Esophagus mucosa (tissue), 1 donor: Measurements from ENCODE around the gene EEPD1. TPM values are rescaled to one million over a fixed set of nuclear protein-coding genes. Genes with fewer than 3 reads are reported as not detected.
"Not testable (repeated sequence)": the region's sequence is repeated elsewhere in the genome, so short reads cannot be mapped to it uniquely, and the experiment has no call there.

Experiments used
- ATAC-seq: fragments of 200-7000 bp; cut with Tn5 transposase; one replicate; pipeline ENCODE4 v1.9.1; 2020
- total RNA-seq: library from RNA; stranded (reverse); gene quantifications from one replicate; pipeline ENCODE4 v1.2.4, GENCODE V29; 2023
- donor health status: DM: yes; HTN: yes; CAD: no.

Gene EEPD1
- total RNA-seq, 1 donor from 2014 or later = 2.9 TPM

DNA sequence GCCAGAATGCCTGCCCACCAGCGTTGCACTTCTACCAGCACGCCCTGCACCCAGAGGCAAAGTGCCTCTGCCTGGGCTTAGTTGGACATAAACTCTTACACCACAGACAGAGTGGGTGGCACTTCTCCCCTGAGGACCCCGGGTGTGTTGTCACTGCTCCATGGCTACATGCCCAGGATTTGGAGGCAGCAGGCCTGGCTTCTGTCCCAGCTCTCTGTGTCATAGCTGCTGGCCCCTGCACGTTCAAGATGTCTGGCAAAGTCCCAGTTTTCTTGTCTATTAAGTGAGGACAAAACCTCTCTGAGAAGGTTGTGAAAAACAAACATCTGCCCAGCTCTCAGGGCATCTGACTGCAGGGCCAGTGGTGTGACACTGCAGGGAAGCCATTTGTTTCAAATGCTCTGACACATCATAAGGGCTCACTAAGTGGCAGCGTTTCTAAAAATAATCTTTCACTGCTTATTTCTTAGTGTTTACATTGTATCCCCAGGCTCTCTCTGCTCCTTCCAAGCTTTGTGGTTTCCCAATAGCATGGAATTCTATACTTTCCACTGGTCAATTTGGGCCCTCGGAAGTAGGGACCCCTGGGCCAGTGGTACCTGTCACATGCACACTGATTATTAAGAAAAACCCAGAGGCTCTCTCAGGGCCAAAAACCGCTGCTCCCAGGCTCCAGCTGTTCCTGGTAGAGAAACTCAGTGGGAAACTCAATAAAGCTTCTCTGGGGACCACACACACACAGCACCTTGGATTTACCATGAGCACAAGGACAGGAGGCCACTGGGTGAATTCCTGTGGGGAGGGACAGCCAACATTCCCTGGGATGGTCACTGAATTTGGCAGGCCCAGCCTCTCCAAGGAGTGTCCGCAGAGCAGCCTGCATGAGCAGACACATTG, 150.4 kb downstream of the EEPD1 start:
- ATAC-seq = peak; percentile 73

DNA sequence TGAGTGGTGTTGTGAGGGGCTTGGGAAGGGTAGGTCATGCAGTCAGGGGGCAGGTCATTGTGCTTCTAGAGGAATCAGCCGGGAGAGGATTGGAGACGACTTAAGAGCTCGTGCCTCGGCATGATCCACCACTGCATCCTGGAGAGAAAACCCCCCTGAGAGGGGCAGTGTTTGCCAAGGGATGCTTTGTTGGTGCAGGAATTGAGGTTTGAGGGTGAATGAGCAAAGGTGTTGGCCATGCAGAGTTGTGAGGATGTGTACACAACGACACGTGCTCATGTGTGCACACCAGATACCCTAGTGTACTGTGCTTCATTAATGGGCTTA, 151.0 kb downstream of the EEPD1 start:
- no peak for ATAC-seq

DNA sequence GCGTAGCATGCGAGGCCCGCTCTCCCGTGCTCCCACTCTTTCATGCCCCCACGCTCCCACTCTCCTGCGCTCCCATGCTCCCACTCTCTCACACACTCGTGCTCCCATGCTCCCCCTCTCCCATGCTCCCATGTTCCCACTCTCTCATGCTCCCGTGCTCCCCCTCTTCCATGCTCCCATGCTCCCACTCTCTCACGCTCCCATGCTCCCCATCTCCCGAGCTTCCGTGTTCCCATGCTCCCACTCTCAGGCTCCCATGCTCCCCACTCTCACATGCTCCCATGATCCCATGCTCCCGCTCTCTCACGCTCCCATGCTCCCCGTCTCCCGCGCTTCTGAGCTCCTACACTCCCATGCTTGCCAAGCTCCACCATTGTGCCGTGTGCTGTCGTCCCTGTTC, 152.2 kb downstream of the EEPD1 start:
- no peak for ATAC-seq

DNA sequence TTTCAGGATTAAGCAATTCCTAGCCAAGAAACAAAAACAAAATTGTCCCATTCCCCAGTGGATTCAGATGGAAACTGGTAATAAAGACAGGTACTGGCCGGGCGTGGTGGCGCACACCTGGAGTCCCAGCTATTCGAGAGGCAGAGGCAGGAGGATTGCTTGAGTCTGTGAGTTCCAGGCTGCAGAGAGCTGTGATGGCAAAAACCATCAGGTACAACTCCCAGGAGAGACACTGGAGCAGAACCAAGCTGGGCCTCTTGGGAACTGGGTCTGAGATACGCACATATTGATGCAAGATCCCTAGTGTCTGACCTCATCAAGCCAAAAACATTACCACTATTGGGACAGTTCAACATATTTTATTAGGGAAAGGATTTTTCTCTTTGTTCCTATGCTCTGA, 152.6 kb downstream of the EEPD1 start:
- ATAC-seq = no peak

DNA sequence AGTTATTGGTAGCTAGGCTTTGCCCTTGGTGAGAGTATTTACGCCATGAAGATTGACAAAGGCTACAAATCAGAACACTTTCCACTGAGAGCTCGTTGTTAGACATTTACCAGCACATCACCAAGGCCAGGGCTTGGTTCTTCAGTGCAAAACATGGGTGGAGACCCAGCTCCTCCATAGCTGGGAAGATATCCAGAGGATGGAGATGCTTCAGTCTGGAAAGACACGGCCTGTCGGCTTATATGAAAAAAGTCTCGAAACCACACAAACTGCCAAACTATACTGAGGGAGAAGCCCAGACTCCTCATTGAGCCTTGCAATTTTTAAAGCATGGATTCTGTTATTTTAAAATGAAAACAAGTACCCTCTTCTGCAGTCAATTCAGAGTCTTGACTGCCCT, 153.2 kb downstream of the EEPD1 start:
- no peak for ATAC-seq

DNA sequence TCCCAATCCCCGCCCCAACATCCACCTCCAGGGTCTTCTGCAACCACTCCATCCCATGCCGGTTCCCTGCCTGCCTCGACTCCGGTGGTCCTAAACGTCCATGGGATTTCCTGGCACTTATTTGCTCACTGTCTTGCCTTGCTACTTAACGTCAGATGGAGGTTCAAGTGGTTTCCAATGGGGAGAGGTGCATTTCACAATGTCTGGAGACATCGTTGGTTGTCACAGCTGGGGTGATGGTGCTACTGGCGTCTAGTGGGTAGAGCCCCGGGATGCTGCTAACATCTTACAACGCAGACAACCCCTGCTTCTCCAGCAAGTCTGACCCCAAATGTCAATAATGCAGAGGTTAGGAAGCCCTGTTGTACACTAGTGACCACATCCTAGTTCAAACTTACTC, 153.7 kb downstream of the EEPD1 start:
- no peak for ATAC-seq

DNA sequence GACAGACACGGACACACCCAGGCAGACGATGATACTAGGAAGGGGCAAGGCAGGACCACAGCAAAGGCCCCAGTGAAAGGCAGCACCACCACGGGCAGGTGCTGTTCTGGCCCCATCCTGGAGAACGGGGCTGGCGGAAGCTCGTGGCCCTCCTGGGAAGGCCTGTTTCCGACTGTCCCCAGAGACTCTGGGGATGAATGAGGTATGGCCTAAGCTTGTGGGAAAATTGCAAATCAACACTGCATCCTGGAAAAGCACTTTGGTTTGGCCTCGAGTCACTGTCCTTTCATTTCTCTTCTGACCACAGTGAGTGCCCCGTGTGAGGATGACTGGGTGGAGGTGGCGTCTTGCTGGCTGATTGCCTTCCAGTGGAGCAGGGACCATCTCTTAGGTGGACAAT, 155.0 kb downstream of the EEPD1 start:
- no peak for ATAC-seq

DNA sequence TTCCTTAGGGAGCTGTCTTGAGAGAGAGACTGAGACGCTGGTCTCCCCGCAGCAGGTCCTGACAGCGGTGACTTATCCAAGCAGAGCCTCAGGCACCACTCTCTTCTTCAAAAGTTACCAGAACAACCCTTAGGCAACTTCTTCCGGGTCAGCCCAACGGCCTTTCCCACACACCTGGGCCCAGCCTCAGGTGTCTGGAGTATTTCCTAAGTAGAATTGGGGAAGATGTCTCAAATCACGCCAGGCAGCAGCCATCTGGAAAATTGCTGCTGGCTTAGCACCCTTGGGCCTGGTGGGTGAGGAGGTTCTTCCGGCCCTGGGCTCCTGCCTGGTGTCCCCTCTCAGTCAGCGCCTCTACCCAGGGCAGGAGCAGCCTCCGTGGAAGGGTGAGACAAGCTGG, 156.2 kb downstream of the EEPD1 start:
- no peak for ATAC-seq

DNA sequence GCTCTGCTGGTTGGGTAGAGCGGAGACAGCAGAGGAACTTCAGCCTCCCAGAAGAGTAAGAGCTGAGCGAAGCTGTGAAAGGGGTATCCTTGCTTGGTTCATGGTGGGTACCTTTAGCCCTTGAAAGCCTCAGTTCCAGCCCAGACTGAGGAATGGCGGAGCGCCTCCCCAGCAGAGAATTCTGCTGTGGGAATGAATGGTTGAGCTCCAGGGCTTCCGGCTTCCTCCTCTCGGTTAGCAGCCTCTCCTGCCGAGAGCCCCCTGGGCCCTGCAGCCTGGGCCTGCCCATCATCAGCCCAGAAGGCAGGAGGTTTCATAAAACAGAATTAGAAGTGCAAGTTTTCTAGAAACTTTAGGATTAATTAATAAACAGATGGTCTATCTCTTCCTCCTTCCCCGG, 156.7 kb downstream of the EEPD1 start:
- ATAC-seq = no peak

DNA sequence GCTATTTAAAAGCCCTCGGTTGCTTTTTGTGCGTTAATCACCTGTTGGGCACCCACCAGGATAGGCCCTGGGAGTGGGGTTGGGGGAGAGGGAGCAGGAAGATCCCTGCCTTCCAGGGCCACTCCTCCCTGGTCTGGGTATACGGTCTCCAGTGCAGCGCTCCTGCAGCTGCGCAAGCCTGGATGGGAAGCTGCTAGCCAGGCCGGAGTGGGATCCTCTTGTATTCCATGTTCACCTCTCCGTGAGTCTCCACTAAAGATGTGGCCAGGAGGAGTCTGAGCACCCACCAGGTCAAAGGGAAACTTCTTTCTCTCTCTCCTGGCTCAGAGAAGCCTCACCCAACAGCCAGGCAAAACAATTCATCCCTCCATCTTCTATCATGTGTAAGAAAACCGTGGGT, 157.8 kb downstream of the EEPD1 start:
- no peak for ATAC-seq

DNA sequence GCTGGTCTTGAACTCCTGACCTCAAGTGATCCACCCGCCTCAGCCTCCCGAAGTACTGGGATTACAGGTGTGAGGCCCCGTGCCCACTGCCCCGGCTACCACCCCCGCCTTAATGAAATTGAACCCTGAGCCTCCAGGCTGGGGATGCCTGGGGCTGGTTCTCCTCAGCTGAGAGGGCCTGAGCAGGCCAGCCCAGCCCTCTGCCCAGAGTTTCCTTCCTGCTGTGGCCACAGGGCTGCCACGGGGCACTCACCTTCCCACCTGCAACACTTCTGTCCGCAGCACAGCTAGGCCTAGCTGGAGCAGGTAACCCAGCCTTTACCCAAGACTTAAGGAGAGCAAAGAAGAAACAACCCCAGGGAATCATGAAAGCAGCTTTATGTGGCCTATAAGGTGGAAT, 158.5 kb downstream of the EEPD1 start:
- ATAC-seq = no peak

DNA sequence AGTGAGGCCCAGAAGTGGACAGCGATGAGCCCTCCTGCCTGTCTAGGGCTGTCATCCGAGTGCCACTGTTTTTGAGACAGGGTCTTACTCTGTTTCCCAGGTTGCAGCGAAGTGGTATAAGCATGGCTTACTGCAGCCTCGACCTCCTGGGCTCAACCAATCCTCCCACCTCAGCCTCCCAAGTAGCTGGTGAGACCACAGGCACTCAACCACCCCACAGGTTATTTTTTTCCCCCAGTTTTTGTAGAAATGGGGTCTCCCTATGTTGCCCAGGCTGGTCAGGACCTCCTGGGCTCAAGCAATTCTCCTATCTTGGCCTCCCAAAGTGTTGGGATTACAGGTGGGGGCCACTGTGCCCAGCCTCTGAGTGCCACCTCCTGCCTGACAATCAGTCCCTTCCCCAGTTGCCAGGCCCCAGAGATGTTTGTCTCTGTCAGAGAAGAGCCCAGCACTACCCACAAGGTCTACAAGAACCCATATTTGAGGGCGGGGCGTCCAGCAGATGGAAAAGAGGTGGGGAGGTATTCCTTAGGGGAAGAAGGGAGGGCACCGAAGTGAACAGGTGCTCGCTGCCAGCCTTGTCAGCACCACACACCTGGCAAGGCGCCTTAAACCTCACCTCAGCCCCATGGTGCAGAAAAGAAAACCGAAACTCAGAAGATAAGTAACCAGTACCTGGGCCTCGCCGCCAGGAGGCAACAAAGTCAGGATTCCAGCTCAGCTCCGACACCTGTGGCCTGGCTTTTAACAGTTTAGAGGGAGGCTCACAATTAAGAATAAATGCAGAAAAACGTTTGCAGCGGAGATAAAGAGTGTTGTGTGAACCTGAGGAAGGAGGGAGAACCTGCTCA, 159.2 kb downstream of the EEPD1 start:
- ATAC-seq = peak; percentile 83

DNA sequence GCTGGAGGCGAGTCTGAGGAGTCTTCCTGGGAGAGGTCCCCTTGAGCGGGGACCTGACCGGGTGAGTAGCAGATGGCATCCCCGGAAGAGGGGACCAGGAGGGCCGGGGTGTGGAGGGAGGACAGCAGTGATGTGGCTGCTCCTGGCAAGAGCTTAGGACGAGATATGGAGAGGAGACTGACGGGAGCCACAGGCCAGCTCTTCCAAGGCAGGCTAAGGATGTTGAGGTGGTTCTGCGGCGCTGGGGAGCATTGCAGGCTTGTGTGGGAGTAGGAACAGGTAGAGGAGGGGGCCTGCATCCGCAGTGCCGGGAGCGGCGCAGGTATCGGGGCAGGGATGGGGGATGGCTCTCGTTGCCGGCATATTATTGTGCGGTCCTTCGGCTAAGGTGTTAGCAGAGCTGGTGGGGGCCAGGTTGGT, 159.9 kb downstream of the EEPD1 start:
- peak; percentile 5 for ATAC-seq

DNA sequence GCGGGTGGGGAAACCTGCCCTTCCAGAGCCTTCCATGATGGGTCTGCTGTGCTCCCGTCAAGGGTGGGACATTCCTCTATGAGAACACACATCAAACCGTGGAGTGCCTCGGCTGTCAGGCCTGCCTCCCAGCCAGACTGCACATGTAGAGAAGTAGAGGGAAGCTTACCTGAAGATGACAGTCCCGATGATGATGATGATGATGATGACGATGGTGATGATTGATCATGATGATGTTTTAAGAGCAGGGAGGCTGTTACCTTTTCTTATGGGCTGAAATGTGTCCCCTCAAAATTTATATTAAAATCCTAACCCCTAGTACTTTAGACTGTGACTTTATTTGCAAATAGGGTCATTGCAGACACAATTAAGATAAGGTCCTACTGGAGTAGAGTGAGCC, 160.6 kb downstream of the EEPD1 start:
- no peak for ATAC-seq

DNA sequence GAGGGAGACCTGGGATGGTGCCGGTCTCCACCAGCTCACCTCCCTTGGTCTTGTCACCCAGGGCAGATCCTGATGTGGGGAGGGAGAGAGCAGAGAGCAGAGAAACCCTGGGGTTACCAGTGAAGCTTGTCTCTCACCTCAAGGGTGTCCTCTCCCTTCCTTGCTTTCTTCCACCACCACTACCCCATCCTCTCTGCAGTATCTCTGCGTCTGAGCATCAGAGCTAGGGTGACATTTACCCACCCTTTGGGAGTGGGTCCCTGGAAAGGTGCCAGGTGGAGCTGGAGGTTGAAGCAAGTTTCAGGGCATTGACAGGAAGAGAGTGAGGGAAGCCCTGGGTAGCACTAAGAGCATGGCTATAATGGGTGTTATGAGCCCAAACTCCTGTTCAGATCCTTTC, 161.4 kb downstream of the EEPD1 start:
- no peak for ATAC-seq

DNA sequence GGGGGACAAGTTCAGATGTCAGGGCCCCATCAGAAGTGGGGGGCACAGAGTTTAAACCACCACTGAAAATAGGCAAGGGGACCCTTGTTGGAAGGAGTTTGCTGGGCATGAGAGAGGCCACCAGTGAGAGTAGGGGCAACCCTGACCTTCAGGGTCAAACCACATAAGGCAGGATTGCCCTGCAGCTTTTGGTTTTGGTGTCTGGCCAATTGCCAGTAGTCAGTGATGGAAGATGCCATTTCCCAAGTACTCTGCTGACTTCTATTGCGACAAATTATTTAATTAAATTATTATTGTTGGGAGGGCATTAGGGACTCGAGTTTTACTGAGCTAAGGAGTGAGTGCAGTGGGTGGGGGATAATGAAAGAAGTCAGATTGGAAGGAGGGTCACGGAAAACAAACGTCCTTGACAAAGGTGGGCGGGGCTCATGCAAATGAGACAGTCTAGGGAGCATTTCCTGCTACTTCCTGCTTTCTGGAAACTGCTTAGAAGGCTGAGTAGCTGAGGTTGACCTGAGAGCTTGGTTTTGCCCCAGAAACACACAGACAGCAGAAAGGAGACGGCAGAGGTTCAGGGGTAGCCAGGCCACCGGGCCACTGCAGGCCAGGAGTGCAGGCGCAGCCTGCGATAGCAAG, 162.4 kb downstream of the EEPD1 start:
- no peak for ATAC-seq

DNA sequence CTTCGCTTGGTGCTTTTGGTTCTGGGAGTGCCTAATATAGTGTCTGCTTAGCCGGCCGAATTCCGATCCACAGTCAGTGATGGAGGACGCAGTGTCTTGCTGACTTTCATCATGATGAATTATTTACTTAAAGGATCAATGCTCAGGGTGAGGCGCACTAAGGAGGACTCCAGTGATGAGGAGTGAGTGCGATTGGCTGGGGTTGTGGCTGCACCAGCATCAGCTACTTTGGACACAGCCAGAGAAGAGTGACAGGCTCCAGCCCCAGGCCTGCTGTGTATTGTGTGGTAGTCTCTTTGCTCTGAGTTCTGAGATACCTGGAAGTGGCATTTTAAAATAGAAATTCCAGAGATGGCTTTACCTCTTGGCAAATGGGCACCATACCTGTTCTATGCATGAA, 163.3 kb downstream of the EEPD1 start:
- no peak for ATAC-seq

DNA sequence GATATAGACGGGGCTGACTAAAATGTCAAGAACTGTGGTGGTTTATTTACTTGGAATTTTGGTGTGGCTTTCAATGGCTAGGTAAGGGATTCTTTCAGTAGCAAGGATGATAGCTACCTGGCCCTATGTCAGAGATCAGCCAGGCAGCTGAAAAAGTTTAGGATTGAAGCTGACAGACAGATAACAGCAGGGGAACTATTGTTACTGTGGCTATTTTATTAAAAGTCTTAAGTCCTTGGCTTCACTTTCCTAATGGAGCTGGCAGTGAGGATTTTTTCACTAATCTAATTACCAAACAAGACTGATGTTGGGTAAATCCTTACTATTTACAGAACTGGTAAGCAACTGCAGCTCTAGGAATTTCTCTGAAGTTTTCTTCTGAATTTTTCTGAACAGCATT, 164.2 kb downstream of the EEPD1 start:
- no peak for ATAC-seq

DNA sequence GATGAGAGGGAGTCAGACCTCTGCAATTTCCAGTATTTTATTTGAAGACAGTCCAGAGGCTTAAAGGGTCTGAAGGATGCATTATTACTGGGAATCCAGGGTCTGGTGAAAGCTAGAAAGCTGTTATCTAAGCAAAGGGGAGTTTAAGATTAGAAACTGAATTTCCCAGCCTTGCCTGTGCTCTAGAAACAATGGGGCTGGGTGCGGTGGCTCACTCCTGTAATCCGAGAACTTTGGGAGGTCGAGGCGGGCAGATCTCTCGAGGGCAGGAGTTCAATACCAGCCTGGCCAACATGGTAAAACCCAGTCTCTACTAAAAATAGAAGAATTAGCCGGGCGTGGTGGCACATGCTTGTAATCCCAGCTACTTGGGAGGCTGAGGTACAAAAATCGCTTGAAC, 165.1 kb downstream of the EEPD1 start:
- no peak for ATAC-seq

DNA sequence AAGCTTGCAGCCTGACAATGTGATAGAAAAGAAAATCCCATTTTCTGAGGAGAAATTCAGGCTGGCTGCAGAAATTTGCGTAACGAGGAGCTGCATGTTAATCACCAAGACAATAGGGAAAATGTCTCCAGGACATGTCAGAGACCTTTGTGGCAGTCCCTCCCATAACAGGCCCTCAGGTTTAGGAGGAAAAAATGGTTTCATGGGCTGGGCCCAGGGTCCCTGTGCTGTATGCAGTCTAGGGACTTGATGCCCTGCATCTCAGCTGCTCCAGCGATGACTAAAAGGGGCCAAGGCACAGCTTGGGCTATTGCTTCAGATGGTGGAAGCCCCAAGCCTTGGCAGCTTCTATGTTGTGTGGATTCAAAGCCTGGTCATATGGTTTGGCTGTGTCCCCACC, 168.2 kb downstream of the EEPD1 start:
- not testable (repeated sequence) for ATAC-seq

DNA sequence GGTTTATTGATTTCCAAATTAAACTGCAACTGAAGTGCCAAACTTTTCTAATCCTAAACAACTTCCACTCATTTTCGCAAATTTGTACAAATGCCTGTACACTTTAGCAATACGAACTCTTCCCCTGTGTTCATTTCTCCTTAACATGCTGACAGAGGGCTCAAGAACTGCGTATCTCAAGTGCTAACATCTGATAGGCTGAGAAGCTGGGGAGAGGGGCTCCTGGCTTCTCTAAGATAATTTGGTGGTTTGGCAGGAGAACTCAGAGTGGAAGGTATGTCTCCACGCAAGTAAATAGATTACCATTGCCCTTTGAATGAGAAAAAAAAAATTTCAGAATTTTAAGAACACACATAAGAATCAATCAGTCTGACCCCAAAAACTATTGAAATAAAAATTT, 183.3 kb downstream of the EEPD1 start:
- ATAC-seq = no peak

DNA sequence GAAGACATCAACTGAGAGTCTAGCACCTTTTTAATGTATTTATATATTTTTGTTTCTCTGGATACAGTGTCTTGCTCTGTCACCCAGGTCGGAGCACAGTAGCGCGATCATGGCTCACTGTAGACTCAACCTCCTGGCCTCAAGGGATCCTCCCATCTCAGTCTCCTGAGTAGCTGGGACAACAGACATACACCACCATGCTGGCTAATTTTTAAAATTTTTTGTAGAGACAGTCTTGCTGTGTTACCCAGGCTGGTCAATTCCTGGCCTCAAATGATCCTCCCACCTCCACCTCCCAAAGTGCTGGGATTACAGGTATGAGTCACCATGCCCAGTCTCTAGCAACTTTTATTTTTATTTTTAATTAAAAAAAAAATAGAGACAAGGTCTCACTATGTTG, 185.2 kb downstream of the EEPD1 start:
- no peak for ATAC-seq

DNA sequence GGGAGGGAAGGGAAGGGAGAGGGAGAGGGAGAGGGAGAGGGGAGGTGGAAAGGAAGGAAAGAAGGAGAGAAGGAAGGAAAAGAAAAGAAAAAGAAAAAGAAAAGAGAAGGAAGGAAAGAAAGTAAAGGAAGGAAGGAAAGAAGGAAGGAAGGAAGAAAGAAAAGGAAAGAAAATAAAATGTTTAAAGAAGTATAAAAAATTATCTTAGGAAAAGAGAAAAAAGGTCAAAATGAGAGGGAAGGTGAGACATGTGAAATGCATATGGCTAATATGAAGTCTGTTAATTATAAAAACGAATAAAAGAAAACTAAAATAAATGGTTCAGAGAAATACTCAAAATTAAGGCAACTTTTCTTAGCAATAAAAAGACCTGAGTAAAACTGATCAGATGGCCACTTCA, 190.5 kb downstream of the EEPD1 start:
- no peak for ATAC-seq

DNA sequence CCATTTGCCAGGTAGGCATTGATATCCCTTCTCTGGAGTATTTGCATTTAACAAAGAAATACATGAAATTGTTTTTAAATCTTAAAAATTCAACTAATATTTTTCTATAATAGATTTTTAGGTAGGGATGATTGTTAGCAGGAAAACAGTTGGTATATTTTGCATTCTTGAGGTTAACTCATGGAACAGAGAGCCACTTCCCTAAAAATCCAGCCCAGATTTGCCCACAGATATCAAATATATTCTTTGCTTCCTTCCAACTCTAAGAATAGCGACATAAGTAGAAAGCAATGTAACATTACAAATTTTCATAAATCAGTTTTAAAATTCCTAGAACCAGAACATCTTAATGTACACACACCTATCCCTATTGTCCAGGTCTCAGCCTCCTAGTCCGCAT, 191.6 kb downstream of the EEPD1 start:
- ATAC-seq = no peak
